NCI-H2227 (cell line): Measurements from ENCODE around the gene IFNL1.
"Not testable (repeated sequence)": the region's sequence is repeated elsewhere in the genome, so short reads cannot be mapped to it uniquely, and the experiment has no call there.

Source experiments
- DNase-seq: peaks from one replicate; lab custom pipeline; 2025; ENCODE audit not compliant: unreplicated experiment; lab: John Stamatoyannopoulos, UW

The IFNL1 gene

DNA sequence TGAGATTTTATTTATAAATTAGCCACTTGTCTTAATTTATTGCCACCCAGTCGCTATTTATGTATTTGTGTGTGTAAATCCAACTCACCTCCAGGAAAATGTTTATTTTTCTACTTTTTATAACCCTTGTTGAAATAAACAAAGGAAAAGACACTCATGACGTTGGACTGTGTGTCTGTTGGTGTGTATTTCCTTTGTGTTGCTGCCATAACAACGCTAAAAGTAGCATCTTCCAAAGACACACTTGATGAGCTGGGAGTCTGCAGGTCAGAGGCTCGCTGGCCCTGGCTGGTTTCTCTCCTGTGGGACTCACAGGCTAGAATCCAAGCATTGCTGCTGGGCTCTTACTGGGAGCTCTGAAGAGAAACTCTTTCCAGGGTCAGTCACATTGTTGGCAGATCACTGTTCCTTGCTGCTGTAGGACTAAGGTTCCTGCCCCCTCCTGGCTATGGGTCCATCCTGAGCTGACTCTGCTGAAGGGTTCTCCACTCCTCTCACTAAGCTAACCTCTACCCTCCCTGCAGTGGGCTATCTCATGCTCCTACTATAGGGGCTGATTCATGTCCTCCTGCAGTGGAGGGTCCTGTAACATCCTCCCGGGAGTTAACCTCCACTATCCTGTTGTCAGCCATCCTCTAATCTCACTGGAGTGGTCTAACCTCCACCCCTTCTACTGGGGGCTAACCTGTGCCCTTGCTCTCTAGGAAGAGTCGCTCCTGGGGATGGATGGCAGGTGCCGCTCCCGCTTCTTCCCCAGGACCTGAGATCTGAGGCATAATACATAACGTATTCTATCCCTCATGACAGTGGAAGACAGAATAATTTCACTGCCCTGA is 26.0 kb upstream of the IFNL1 start:
- peak; percentile 82 for DNase-seq

DNA sequence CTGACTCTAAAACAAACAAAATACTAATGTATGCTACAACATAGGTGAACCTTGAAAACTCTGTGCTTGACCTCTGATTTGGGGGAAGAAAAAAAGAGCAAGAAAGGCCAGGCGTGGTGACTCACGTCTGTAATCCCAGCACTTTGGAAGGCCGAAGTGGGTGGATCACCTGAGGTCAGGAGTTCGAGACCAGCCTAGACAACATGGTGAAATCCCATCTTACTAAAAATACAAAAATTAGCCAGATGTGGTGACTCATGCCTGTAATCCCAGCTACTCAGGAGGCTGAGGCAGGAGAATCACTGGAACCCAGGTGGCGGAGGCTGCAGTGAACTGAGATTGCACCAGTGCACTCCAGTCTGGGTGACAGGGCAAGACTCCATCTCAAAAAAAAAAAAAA is 22.3 kb upstream of the IFNL1 start:
- not testable (repeated sequence) for DNase-seq

- DNase-seq = no peak
Measured at GRCh38 chr19:39275578-39275977, 20.6 kb upstream of the IFNL1 start.

DNA sequence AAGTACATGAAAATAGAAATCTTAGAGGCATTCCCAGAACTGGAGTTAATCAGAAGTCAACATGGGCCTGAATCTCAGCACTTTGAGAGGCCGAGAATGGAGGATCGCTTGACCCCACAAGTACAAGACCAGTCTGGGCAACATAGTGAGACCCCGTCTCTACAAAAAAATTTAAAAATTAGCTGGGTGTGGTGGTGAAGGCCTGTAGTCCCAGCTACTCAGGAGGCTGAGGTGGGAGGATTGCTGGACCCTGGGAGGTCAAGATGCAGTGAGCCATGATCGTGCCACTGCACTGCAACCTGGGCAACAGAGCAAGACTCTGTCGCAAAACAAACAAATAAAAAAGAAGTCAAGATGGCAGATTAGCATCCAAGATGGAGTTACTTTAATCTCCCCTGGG is 19.5 kb upstream of the IFNL1 start:
- no peak for DNase-seq

DNA sequence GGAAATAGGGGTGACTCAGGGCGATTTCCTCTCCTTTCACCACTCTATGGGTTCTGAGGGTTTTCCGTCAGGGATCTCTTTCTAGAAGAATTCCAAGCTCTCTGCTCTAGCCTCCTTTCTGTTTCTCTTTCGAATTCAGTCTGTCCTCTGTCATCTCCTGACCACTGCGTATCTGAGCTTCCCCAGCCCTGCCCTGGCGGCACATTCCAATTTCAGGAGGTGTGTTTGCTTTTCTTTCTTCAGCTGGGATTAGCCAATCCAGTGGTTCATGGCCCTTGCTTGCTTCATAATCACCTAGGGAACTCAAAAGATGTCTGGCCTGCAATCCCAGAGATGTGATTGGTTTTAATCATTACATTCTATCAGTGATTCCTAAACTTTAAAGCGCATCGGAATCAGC is 18.6 kb upstream of the IFNL1 start:
- no peak for DNase-seq

DNA sequence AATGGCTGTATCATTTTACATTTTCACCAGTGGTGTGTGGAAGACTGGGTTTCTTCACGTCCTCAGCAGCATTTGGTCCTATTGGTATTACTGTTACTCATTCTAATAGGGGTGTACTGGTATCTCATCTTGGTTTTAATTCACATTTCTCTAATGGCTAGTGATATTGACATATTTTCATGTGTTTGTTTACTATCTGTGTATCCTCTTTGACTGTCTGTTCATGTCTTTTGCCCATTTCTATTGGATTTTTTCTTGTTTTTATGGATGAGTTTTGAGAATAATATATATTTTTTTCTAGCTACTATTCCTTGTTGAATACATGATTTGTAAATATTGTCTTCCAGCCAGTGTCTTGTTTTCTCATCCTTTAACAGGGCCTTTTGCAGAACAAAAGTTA is 14.2 kb upstream of the IFNL1 start:
- DNase-seq = no peak

DNA sequence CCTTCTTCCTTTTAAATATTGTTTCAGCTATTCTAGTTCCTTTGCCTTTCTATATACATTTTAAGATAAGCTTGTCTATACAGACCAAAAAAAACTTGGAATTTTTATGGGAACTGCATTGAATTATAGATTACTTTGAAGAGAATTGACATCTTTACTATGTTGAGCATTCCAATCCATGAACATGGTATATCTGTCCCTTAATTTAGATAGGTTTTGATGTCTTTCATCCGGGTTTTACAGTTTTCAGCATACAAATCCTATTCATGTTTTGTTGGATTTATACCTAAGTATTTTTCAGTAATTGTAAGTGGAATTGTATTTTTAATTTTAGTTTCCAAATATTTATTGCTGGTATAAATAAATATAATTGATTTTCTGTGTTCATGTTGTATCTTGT is 12.2 kb upstream of the IFNL1 start:
- DNase-seq = no peak

DNA sequence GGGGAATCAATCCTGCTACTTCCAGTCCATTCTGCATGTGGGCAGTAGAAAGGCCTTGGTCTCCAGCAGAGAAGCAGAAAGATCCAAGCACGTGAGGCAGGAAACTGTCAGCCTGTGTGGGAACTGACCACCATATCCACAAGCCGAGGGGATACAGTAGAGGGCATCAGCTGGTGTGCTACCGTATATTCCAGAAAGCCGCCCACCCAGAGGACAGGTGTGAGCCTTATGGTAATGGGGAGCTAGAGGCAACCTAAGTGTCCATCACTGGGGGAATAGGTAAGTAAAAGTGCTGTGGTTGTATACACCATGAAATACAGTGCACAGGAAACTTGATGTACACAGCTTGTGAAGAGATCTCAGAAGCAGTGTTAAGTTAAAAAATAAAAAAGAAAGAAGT is 2.8 kb upstream of the IFNL1 start:
- no peak for DNase-seq

DNA sequence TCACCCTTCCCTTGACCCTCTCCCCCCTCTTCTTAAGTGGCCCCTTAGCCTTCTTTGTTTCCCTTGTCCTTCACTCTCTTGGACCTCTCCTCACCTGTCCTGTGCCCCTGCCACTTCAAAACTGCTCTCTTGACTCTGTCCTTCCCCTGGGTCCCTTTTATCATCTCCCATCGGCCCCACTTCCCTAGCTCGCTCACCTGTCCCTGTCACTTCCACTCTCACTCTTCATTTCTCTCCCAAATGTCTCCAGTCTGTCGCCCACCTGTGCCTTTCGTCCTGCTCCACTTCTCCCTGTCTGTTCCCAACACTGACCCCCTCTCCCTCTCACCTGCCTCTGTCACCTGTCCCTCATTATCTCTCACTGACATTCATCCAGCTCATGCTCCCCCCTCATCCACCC is 699 bp downstream of the IFNL1 start:
- DNase-seq = no peak

GRCh38 chr19:39297931-39298634 is 1.9 kb downstream of the IFNL1 start:
- no peak for DNase-seq

DNA sequence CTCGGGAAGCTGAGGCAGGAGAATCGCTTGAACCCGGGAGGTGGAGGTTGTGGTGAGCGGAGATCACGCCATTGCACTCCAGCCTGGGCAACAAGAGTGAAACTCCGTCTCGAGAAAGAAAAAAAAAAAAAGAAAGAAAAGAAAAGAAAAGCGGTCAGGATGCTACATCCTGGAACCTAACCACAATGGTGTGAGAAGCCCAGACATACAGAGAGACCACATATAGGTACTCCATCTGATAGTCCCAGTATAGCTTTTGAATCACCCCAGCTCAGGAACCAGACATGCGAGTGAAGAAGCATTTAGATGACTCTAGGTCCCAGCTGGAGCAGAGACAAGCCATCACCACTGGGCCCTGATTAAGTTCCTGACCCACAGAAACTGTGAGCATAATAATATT is 3.2 kb downstream of the IFNL1 start:
- DNase-seq = no peak

DNA sequence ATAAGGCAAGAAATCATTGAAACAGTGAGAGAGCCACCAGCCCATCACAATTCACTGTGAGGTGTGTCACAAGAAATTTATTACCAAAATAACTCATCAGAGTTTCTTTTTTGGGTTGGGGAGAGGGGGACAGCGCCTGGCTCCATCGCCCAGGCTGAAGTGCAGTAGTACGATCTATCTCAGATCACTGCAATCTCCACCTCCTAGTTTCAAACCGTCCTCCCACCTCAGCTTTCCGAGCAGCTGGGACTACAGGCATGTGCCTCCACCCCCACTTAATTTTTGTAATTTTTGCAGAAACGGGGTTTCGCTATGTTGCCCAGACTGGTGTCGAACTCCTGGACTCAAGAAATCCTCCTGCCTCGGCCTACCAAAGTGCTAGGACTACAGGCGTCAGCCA is 3.6 kb downstream of the IFNL1 start:
- no peak for DNase-seq

DNA sequence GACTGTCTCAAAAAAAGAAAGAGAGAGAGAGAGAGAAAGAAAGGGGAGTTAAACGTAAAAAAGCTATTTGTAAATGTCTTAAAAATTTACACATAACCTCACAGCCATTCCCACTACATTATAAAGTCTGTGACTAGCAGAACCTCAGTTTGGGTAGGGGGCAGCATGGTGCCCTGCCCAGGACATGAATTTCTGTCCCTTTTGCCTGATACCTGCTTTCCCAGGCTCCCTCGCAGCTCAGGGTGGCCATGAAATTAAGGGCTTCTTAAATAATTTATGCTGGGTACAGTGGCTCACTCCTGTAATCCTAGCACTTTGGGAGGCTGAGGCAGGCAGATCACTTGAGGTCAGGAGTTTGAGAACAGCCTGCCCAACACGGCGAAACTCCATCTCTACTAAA is 4.8 kb downstream of the IFNL1 start:
- no peak for DNase-seq

DNA sequence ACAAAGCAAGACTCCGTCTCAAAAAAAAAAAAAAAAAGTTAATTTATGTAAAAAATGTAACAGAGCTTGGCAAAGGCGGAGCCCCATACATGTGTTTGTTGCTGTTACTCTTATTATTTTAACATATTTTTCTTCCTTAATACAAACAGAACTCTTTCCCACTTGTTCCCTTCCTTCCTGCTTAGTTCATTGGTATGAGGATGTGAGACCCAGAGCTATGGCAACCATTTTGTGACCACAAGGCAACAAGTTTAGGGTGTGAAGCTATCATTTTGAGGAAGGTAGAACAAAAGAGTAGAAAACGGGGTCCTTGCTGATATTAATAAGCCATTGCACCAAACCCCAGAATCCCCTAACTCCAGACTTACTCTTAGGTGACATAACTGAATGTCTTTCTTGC is 5.4 kb downstream of the IFNL1 start:
- DNase-seq = no peak

DNA sequence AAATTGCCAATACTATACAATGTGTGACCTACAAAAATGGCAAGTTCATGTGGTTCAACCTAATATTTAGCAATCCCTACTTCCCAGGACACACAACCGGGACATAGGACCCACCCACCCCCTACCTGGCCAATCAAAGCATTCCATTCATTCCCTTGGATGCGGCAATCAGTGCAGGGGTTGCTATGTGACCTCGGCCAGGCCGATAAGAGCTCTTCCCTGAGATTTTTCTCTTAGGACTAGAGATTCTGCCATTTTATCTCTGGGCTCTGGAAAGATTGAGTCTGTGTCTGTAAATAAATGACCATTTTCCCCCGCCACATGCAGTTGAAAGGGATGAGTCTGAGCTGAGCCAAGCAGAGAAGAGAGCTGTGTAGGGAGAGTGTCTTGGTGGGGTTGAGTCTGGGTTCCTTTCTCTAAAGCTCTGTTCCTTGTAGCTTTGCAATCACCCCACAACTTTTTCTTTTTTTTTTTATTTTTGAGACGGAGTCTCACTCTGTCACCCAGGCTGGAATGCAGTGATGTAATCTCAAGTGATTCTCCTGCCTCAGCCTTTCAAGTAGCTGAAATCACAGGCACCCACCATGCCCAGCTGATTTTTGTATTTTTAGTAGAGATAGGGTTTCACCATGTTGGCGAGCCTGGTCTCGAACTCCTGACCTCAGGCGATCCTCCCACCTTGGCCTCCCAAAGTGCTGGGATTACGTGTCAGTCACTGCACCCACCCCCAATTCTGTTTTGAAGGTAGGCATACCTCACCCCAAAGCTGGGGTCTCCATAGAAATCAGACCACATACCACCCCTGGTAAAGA is 7.4 kb downstream of the IFNL1 start:
- no peak for DNase-seq

DNA sequence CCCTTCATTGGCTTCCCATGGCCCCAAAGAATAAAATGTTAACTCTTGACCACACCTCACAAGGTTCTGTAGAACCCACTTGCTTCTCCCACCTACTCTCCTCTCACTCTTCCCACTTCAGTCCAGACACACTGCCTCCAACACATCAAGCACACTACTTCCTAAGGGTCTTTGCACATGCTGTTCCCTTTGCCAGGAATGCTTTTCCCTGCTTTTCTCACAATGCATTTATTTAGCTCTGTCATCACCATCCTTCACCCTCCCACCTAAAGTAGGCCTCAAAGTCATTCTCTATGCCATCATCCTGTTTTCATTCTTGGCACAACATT is 7.9 kb downstream of the IFNL1 start:
- DNase-seq = no peak

DNA sequence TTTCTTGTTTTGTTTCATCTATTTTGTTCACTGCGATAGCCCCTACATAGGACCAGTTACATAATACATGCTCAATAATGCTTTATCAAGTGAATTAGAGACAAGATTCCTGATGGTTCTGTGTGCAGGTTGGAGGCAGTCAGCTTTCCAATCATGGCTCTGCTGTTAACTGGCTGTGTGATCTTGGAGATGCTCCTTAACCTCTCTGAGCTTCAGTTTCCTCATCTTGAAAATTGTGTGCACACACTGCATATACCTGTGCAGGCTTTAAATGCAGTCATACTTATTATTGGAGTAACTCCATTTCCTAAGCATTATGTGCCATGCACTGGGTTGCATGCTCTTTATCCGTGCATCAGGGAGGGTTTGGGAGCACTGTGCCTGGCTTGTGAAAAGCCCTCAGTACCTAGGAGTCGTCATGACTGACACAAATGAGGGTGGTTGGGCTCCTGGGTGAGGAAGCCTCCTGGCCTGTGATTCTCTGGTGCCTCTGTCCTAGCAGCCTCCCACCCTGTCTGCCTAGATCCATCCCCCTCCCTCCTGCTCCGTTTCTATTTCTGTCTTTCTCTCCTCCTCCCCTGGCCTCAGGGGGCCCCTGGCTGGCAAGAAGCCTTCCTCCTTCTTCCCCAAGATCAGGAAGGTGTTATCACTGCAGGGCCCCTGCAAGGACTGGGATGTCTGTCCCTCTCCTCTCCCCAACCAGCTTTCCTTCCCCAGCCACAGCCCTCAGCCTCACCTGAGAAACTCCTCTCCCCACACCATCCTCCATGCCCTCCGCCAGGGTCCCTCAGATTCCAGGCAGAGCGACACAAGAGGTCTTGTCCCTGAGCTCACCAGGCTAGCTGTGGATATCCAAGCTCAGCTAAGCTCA is 8.7 kb downstream of the IFNL1 start:
- peak; percentile 76 for DNase-seq

GRCh38 chr19:39306075-39306474 is 9.9 kb downstream of the IFNL1 start:
- no peak for DNase-seq

DNA sequence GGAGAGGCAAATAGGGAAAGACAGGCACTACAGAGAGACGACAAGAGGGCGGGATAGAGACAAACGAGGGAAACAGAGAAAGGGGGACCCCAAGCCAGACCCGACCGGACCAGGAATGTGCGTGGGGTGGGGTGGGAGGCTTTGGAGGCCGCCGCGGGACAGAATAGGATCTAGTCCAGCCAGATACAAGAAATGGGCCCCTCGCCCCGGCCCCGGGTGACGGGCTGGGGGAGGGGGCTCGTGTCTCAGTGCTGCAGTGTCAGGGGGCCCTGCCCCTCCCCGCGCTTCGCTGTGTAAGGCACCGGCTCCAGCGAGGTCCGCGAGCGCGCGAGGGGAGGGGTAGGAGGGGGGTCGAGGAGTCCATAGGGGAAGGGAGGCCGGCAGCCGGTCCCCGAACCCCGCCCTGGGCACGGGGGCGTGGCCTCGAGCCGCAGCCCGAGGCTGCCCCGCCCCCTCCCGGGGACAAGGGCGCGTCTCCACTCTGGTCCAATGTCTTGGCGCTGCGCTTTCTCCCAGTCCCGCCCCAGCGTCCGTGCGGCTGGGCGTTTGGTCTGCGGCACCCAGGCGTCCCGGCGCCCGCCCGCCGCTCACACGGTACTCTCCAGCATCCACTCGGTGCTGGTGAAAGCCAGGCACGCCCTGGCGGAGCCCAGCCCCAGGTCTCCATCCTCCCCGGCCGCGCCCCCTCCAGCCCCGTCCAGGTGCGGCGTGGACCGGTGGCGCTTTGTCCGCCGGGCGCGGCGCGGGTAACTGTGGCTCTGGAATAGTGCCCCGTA is 11.0 kb downstream of the IFNL1 start:
- DNase-seq = peak; percentile 80

GRCh38 chr19:39307822-39308530 is 11.8 kb downstream of the IFNL1 start:
- DNase-seq = no peak
